GM23248 (cell line): Measurements from ENCODE around the gene TRERF1.

Experiments
- EZH2 ChIP-seq: fragments of 200-600 bp; sonication (generic); IDR thresholded peaks from 2 replicates; pipeline ENCODE4 v1.6.1; 2018; ENCODE audit warnings: antibody characterized with exemption, mild to moderate bottlenecking; ENCODE audit not compliant: insufficient read depth, poor library complexity, severe bottlenecking
- EZH2phosphoT487 ChIP-seq: fragments of 200-600 bp; sonication (generic); IDR thresholded peaks from 2 replicates; pipeline ENCODE4 v1.6.1; 2018; ENCODE audit warnings: antibody characterized with exemption, moderate library complexity, mild to moderate bottlenecking, low read depth; ENCODE audit not compliant: insufficient read depth

- TF ChIP-seq EZH2phosphoT487 (no peak), EZH2 (no peak)
Observed at GRCh38 chr6:42264162-42264851, 187.4 kb downstream of the TRERF1 start.
